ENCODE measurements around the gene EEFSEC.
A peak's percentile ranks its signal among the peaks of the same experiment; 100 is the strongest.

The EEFSEC gene

GRCh38 chr3:128376516-128376915 is 223.2 kb downstream of the EEFSEC start:
- no peak for DNase-seq

GRCh38 chr3:128378631-128379347 is 225.5 kb downstream of the EEFSEC start:
- no peak for DNase-seq

DNA sequence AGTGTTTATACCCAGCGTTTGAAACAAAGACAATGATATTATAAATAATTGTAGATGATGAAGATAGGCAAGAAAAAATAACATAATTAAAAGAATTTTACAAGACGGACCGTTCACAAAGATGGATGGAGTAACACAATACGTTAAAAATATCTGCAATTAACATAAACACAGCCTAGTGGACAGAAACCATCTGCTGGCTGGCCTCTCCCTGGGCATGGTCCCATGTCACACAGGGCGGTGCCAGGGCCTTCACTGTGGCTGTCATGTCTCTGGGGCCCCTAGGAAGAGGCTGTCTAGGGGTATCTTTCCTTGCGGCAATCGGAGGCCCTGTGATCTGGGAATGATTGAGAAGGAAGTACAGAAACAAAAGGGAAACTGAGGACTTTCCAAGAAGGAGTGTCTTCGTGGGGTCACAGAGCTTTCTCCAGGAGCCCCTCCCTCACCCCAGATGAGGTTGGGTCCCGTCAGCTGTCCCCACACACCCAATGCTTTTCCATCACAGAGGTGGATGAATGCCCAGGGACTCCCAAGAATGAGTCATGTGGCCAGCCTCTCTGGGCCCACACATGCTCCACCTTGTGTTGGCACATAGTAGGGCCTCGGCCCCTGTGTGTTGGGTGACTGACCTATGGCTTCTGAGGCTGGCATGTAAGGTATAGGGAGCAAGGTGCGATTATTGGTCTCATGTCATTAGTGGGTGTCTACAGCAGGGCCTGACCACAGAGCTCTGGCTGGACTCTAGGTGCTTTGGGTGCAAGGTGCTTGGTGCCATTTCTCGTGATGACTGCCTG is 226.3 kb downstream of the EEFSEC start:
- DNase-seq: no peak

GRCh38 chr3:128380295-128380694 is 227.0 kb downstream of the EEFSEC start:
- DNase-seq: no peak

DNA sequence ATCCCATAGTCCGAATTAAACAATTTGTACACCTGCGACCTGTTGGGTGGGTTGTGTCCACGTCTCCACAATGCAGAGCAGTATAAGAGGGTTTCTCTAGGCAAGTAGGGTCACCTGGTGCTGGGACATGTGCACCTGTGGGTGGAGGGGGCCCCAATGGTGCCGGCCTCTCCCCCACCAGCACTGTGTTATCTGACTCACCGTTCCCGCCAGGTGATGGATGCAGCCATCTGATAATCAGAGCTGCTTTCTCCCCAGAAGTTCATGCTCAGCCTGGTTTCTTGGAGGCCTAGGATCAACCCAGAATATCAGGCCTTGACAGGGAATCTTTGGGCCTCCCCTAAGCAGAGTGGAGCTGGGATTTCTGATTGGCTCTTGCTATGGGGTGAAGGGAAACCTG is 227.4 kb downstream of the EEFSEC start:
- DNase-seq: no peak

- DNase-seq: no peak
These were observed 228.3 kb downstream of the EEFSEC start for GRCh38 chr3:128381609-128382008.

GRCh38 chr3:128382221-128382807 is 229.0 kb downstream of the EEFSEC start:
- peak; percentile 49 for DNase-seq

- DNase-seq: peak; percentile 24
These were observed 230.3 kb downstream of the EEFSEC start for GRCh38 chr3:128383316-128384235.

DNA sequence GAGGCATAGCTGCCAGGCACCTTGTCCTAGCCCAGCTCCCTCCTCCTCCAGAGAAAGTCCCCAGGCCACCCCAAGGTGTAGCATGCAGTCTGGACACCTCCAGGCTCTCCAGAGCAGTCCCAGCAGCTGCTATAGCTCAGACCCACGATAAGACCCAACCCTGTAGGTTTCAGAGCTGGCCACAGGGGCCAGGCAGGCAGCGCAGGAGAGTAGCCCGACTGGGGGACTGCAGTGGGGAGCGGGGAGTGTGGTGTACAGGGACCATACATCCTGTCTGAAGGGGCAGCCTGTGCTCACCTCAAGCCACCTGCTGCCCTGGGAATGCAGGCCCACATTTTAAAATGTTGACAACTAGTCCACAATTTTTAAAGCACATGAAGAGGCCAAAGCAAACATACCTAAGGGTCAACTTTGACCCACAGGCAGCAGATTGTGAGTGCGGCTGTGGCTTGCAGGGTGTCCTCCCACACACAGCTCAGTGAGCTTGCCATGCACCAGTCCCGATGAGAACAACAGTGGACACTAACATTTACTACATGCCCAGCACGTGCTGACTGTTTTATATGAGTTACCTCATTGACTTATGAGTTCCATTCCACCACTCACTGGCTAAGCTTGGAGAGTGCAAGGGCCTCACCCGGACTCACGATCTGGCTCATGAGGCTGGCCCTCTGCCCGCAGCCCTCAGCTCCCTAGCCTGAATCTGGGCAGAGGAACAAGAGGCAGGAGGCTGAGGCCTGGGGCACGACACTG is 232.0 kb downstream of the EEFSEC start:
- no peak for DNase-seq

DNA sequence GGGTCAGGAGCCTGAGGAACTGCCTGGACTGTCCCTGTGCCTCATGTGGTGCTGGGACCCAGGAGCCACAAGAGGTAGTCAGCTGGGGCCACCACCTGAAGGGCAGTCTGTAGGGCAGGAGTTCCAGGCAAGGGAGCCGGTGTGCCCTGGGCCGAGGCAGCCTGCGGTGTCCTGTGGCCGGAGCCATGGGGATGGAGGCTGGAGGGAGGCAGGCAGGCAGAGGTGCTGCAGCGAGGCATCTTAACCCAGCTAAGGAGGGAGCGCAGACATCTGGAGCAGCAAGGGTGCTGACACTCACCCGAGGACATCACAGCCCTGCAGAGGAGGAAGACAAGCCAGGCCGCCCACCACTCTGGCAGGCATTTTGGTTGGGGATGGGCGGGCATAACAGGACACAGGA is 235.7 kb downstream of the EEFSEC start:
- DNase-seq: no peak

DNA sequence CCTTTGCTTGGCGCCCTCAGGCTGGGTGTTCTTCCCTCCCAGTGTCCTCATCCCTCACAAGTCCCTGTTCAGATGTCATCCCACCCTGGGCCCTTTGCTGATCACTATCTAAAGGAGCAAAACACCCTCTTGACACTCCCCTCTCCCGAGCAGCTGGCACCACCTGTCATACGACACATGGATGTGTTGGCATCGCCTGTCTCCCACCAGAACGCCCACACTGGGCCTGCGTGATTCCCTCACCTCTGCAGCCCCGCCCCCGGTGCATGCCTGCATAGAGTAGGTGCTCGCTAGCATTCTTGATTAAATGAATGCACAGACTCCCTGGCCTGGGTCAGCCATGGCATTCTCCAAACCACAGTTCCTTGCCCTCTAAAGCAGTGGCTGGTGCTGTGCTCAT is 237.6 kb downstream of the EEFSEC start:
- DNase-seq: no peak

DNA sequence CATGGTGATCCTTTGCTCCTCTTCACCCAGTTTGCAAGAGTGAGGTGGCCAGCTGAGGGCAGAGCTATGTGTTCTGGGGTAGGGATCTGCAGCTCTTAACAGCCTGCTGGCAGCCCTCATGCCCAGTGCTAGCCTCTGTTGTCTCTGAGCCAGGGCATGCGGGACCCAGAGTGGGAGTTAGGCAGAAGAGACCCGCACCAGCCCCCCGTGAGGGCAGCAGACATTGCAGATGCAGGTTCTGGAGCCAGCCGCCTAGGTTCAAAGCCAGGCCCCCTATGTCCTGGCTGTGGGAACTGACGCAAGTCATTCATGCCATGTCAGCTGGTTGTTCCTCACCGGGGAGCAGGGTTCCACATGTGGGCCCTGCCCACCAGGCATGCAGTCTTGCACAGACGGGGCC is 238.7 kb downstream of the EEFSEC start:
- DNase-seq: no peak

DNA sequence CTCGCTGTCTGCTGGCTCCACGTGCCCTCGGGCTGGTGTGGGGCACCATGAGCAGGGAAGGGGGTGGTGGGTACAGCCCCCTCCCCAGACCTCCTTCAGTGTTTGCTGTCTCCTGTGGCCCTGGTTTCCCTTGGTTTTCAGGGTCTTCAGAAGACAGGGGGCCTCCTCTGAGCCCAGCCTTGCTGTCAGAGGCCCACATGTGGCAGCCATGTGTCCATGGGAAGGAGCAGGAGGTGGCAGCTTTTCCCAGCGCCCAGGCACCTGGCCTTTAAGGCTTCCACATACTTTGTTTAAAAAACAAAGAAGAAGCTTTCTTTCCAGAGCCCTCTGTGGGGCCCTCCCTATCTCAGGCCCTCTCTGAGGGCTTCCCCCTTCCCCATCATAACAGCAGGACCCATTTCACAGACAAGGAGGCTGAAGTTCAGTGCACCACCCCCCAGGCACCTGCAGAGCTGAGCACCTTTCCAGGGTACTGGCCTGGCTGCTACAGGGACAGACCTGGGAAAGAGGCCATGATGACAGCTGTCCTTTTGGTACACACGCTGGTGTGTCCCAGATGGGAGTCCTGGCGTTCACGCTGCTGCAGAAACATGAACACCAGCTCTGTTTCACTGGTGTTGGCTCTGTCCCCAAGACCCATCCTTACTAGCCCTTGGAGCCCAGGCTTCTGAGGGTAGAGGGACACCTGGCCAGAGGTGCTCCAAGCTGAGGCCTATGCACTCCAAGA is 239.7 kb downstream of the EEFSEC start:
- DNase-seq: no peak

DNA sequence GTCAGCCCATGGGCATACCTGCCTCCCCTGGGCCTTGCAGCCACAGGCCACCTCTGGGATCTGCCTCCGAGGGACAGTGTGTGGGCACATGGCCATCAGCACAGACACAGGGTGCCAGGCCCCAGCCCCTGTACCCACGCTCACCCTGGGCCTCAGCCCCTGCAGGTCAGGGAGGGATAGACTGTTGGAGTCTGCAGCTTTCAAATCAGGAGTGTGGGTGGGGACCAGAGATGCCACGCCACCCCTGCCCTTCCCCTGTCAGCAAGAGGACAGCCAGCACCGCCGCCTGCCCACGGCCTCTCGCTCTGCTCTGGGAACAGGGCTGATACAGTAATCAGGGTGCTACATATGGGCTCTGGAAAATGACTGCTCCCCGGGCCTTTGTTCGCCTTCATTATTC is 240.8 kb downstream of the EEFSEC start:
- no peak for DNase-seq

DNA sequence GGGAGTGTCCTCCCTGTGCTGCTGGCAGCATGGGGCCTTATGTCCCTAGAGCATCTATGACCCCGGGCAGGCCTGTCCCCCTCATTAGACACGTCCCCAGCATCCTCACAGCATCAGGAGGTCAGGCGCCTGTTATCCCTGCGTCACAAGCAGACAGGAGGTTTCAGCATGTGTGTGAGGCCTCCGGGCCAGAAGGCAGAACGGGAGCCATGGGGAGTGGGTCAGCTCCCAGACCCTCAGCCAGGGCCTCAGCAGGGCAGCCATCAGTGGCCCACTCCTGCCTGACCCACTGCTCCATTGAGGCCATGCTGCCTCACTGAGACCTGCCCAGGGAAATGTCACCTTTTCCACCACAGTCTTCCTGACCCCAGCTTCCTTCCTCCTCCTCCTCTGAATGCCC is 241.8 kb downstream of the EEFSEC start:
- DNase-seq: no peak

DNA sequence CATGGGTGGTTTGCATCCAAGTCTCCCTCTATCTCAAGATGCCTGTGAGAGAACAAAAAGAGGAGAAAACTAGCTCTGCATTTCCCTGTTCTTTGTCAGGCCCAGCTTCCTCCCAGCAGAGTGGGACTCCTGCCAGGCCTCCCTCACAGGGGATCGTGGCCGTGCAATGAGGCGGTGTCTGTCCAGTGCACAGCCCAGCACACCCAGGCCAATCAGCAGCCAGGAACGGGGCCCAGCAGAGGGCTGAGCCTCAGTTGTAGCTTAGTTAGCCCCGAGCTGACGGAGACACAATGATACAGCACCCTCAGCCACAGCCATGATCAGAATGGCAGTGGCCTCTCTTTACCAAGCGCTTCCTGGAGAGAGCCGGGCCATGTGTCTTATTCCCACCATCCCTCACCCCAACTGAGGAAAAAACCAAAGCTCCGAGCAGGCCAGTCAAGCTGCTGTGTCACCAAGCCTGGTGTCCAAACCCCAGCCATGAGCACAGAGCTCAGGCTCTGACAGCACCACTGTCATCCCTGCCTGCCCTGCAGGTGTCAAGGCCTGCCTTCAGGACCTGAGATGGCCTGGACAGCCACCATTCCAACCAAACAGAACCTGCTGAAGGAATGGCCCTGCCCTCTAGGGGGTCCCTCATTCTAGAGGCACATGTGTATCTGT is 242.3 kb downstream of the EEFSEC start:
- no peak for DNase-seq

DNA sequence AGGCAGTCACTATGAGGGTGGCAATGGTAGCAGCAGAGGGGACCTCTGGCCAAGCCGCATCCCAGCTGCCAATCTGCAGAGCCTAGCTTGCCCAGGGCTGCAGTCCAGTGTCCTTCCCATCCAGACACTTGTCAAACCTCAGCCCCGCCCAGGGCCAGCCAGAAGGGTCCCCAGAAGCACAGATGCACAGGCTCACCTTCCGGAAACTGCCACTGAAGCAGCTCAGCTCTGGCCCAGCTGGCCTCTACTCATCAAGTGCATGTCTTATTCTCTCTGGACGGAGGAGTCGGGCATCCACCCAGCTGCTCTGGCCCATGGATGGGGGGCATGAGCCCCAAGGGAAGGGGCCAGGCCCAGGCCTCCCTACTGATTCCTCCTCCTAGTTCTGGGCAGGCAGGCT is 244.2 kb downstream of the EEFSEC start:
- DNase-seq: no peak

DNA sequence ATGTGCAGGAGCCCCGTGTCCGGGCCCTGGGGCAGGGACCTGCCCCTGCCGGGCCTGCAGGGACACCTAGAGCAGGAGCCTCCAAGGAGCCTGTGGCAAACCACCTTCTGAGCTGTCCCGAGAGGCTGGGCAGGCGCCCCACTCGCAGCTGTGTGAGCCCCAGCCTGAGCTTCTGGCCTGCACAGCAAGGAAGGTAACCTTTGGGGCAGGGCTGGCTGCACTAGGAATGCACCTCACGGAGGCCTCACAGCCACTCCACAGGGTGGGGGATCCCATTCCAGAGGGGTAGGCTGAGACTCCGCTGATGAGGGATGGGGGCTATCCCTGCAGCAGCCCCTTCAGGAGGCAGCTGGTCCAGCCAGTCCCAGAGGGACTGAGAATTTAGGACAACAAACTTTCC is 245.3 kb downstream of the EEFSEC start:
- DNase-seq: no peak

- DNase-seq: no peak
These were observed 246.1 kb downstream of the EEFSEC start for GRCh38 chr3:128399221-128399915.

- no peak for DNase-seq
These were observed 247.4 kb downstream of the EEFSEC start for GRCh38 chr3:128400671-128401070.
